ENCODE measurements around the gene TRIB2.

DNA sequence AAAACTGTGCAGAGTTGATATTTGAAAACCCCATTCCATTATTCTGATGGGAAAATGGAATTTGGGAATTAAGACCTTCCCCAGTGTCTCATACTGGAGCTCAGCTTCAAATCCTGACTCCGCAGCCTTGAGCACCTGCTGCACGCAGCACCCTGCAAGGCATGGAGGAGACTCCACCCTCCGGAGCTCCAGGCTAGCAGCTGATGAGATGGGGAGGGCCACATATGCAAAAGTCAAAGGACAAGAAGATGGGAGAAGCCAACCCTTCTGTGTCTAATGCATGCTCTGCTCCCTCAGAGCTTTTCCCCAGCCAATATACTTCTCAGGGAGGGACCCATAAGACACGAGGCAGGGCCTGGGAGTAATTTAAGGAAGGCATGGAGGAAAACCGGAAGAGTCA, 34.7 kb upstream of the TRIB2 start:
- TF ChIP-seq, protein P1, sequence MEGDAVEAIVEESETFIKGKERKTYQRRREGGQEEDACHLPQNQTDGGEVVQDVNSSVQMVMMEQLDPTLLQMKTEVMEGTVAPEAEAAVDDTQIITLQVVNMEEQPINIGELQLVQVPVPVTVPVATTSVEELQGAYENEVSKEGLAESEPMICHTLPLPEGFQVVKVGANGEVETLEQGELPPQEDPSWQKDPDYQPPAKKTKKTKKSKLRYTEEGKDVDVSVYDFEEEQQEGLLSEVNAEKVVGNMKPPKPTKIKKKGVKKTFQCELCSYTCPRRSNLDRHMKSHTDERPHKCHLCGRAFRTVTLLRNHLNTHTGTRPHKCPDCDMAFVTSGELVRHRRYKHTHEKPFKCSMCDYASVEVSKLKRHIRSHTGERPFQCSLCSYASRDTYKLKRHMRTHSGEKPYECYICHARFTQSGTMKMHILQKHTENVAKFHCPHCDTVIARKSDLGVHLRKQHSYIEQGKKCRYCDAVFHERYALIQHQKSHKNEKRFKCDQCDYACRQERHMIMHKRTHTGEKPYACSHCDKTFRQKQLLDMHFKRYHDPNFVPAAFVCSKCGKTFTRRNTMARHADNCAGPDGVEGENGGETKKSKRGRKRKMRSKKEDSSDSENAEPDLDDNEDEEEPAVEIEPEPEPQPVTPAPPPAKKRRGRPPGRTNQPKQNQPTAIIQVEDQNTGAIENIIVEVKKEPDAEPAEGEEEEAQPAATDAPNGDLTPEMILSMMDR (IDR thresholded peaks at IDR 0.05) = no peak
- no peak for TF ChIP-seq POLR2A (IDR thresholded peaks at IDR 0.05)

Data from uterus (tissue), 2 donors.